H9 (cell line): ENCODE measurements around the gene LINGO1. TPM values are rescaled to one million over a fixed set of nuclear protein-coding genes. Genes with fewer than 3 reads are reported as not detected.

Experiments used
- DNase-seq: peaks from one replicate; pipeline ENCODE4 v3.0.0-alpha.2; 2017
- H2AFZ ChIP-seq: one replicate; pipeline ENCODE4 v1.6.1; 2013; ENCODE audit warnings: mild to moderate bottlenecking, low read length, control low read depth, moderate library complexity
- H2AK5ac ChIP-seq: 2 replicates; pipeline ENCODE4 v1.6.1; 2013; ENCODE audit warnings: low read length, control low read depth, mixed read lengths; ENCODE audit not compliant: insufficient read length
- H2BK120ac ChIP-seq: one replicate; pipeline ENCODE4 v1.6.1; 2013; ENCODE audit warnings: low read depth, mild to moderate bottlenecking, low read length, control low read depth, inconsistent platforms; ENCODE audit not compliant: poor library complexity, severe bottlenecking
- H2BK12ac ChIP-seq: 2 replicates; pipeline ENCODE4 v1.6.1; 2013; ENCODE audit warnings: low read length, control low read depth, mixed read lengths, low read depth; ENCODE audit not compliant: insufficient read length
- H2BK15ac ChIP-seq: 2 replicates; pipeline ENCODE4 v1.6.1; 2013; ENCODE audit warnings: low read depth, low read length, control low read depth
- H2BK20ac ChIP-seq: one replicate; pipeline ENCODE4 v1.6.1; 2013; ENCODE audit warnings: low read depth, mild to moderate bottlenecking, low read length, control low read depth, inconsistent platforms; ENCODE audit not compliant: poor library complexity, severe bottlenecking
- H2BK5ac ChIP-seq: 2 replicates; pipeline ENCODE4 v1.6.1; 2013; ENCODE audit warnings: low read length, control low read depth, mixed read lengths; ENCODE audit not compliant: insufficient read length
- H3K14ac ChIP-seq: 2 replicates; pipeline ENCODE4 v1.6.1; 2013; ENCODE audit warnings: low read length, control low read depth; ENCODE audit not compliant: insufficient read depth
- H3K18ac ChIP-seq: 2 replicates; pipeline ENCODE4 v1.6.1; 2013; ENCODE audit warnings: low read depth, mild to moderate bottlenecking, mixed read lengths, low read length, control low read depth; ENCODE audit not compliant: insufficient read length
- H3K23ac ChIP-seq: 2 replicates; pipeline ENCODE4 v1.6.1; 2013; ENCODE audit warnings: low read length, control low read depth, mixed read lengths, low read depth; ENCODE audit not compliant: insufficient read length
- H3K23me2 ChIP-seq: 2 replicates; pipeline ENCODE4 v1.6.1; 2013; ENCODE audit warnings: low read depth, mild to moderate bottlenecking, mixed read lengths, low read length, control low read depth; ENCODE audit not compliant: insufficient read length, poor library complexity, severe bottlenecking
- H3K27ac ChIP-seq: 2 replicates; pipeline ENCODE4 v1.5.1; 2013; ENCODE audit warnings: low read length, control low read depth, mixed read lengths, low read depth; ENCODE audit not compliant: insufficient read length
- H3K27me3 ChIP-seq: 2 replicates; pipeline ENCODE4 v1.6.1; 2013; ENCODE audit warnings: low read length, control low read depth, inconsistent platforms; ENCODE audit not compliant: insufficient read depth
- H3K4ac ChIP-seq: 2 replicates; pipeline ENCODE4 v1.6.1; 2013; ENCODE audit warnings: low read depth, mild to moderate bottlenecking, control low read depth, inconsistent platforms, low read length, moderate library complexity
- H3K4me1 ChIP-seq: 2 replicates; pipeline ENCODE4 v1.6.1; 2013; ENCODE audit warnings: low read length, control low read depth, inconsistent platforms; ENCODE audit not compliant: insufficient read depth
- H3K4me2 ChIP-seq: 2 replicates; pipeline ENCODE4 v1.6.1; 2013; ENCODE audit warnings: low read length, control low read depth, mixed read lengths; ENCODE audit not compliant: insufficient read length, insufficient read depth
- H3K56ac ChIP-seq: 2 replicates; pipeline ENCODE4 v1.6.1; 2013; ENCODE audit warnings: low read depth, mild to moderate bottlenecking, mixed read lengths, low read length, control low read depth; ENCODE audit not compliant: insufficient read length
- H3K79me1 ChIP-seq: 2 replicates; pipeline ENCODE4 v1.6.1; 2013; ENCODE audit warnings: low read depth, mild to moderate bottlenecking, moderate library complexity, low read length, control low read depth, inconsistent platforms; ENCODE audit not compliant: insufficient read depth, poor library complexity, severe bottlenecking
- H3K79me2 ChIP-seq: 2 replicates; pipeline ENCODE4 v1.6.1; 2013; ENCODE audit warnings: low read length, control low read depth, inconsistent platforms; ENCODE audit not compliant: insufficient read depth
- H3K9ac ChIP-seq: 2 replicates; pipeline ENCODE4 v1.6.1; 2013; ENCODE audit warnings: low read length, control low read depth, mixed read lengths; ENCODE audit not compliant: insufficient read length; ENCODE audit errors: extremely low read depth
- H3K9me3 ChIP-seq: one replicate; pipeline ENCODE4 v1.6.1; 2013; ENCODE audit warnings: low read depth, low read length, inconsistent platforms; ENCODE audit not compliant: control insufficient read depth
- H3T11ph ChIP-seq: one replicate; pipeline ENCODE4 v1.6.1; 2013; ENCODE audit warnings: mild to moderate bottlenecking, low read length, control low read depth, inconsistent platforms
- H4K20me1 ChIP-seq: one replicate; pipeline ENCODE4 v1.6.1; 2013; ENCODE audit not compliant: control insufficient read depth, insufficient read length, insufficient read depth
- H4K5ac ChIP-seq: 2 replicates; pipeline ENCODE4 v1.6.1; 2013; ENCODE audit warnings: low read depth, mild to moderate bottlenecking, mixed read lengths, low read length, control low read depth; ENCODE audit not compliant: insufficient read length
- H4K8ac ChIP-seq: replicated peaks from 2 replicates; pipeline ENCODE4 v1.6.1; 2013; ENCODE audit warnings: low read length, control low read depth, mixed read lengths, low read depth; ENCODE audit not compliant: insufficient read length
- H4K91ac ChIP-seq: 2 replicates; pipeline ENCODE4 v1.6.1; 2013; ENCODE audit warnings: low read depth, mild to moderate bottlenecking, moderate library complexity, mixed read lengths, low read length, control low read depth; ENCODE audit not compliant: insufficient read length
- H3K27ac Mint-ChIP-seq, 3 experiments: 2 replicates in 2 of 3; 3 replicates in 1 of 3; pipeline ENCODE4 v1.8.0; 2020 to 2021; ENCODE audit warnings: mixed read lengths in 3 of 3, mild to moderate bottlenecking in 1 of 3, moderate library complexity in 1 of 3
- H3K27me3 Mint-ChIP-seq: 2 replicates; pipeline ENCODE4 v1.8.0; 2021; ENCODE audit warnings: low read depth, mild to moderate bottlenecking, moderate library complexity, mixed read lengths
- H3K36me3 Mint-ChIP-seq, 3 experiments: 2 replicates in 2 of 3; 3 replicates in 1 of 3; pipeline ENCODE4 v1.8.0; 2020 to 2021; ENCODE audit warnings: low read depth in 3 of 3, mixed read lengths in 3 of 3; ENCODE audit not compliant: insufficient read depth in 1 of 3
- H3K4me1 Mint-ChIP-seq, 2 experiments: 2 replicates each; pipeline ENCODE4 v1.8.0; 2020; ENCODE audit warnings: mixed read lengths in 2 of 2
- H3K4me3 Mint-ChIP-seq, 2 experiments: 2 replicates in 1 of 2; 3 replicates in 1 of 2; pipeline ENCODE4 v1.8.0; 2020 to 2021; ENCODE audit warnings: mild to moderate bottlenecking in 2 of 2, mixed read lengths in 2 of 2, moderate library complexity in 1 of 2
- H3K9me3 Mint-ChIP-seq, 2 experiments: 2 replicates in 1 of 2; 3 replicates in 1 of 2; pipeline ENCODE4 v1.8.0; 2020; ENCODE audit warnings: mild to moderate bottlenecking in 2 of 2, mixed read lengths in 2 of 2, moderate library complexity in 1 of 2
- WGBS: extraction: QIAGEN DNeasy Blood & Tissue Kit; methylation state at CpG from one replicate; pipeline ENCODE4 v1.1.7; 2013; ENCODE audit warnings: missing lambda C conversion rate, low lambda C conversion rate, mixed read lengths; ENCODE audit not compliant: insufficient read length; ENCODE audit errors: extremely low coverage; 5-methylcytosine and 5-hydroxymethylcytosine counted together
- total RNA-seq: library from RNA; stranded (reverse); gene quantifications from 2 replicates; pipeline ENCODE4 v1.2.1, GENCODE V29; 2021
- TF ChIP-seq, protein P1 (sequence below): fragments of 200-600 bp; sonication (generic); conservative IDR thresholded peaks from 3 replicates; pipeline ENCODE4 v1.8.0; 2021; ENCODE audit warnings: antibody characterized with exemption, mild to moderate bottlenecking

LINGO1 gene
- total RNA-seq, 1 experiment from 2014 or later: 41.6 TPM

DNA sequence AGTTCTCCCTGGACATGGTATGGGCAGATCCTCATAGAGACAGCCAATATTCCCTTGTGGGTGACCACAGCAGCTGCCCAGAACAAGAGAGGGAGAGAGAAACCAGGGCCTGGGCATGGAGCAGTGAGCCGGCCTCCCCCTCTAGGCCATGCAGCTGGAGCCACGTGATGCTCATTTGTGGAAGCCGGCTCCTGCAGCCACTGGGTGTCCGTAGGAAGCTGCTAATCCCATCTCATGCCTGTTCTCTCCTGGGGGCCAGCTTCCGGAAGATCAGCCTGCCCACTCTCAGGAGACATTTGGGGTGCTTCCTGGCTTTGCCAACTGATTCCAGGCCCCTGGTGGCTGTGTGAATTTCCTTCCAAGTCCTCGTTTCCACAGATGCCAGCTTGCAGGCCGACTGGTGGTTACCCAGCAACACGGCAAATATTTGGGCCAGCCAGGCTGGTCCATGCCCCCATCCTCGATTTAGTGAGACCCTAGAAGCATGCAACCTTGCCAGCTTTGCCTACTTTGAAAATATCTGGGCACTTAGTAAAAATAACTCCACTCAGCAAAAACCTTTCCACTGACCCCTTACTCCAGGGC, 55.3 kb downstream of the LINGO1 start:
- no peak overlapping the region for H3K4me3 Mint-ChIP-seq
- Histone ChIP-seq H2BK20ac (no peak overlapping the region), H3K56ac (no peak overlapping the region), H3K23ac (no peak overlapping the region), H2BK120ac (no peak overlapping the region), H4K91ac (no peak overlapping the region), H3K9ac (no peak overlapping the region), H4K20me1 (no peaks in the 10 kb centered on the region), H3K79me1 (no peaks in the 10 kb centered on the region), H3T11ph (no peak overlapping the region), H4K5ac (no peak overlapping the region), H2AK5ac (no peak overlapping the region), H3K79me2 (no peaks in the 10 kb centered on the region), H2BK5ac (no peak overlapping the region), H2BK15ac (no peak overlapping the region), H3K27ac (no peak overlapping the region), H3K4me1 (no peaks in the 10 kb centered on the region), H3K4me2 (no peak overlapping the region), H2BK12ac (no peak overlapping the region), H3K4ac (no peak overlapping the region), H3K23me2 (no peaks in the 10 kb centered on the region), H3K27me3 (no peaks in the 10 kb centered on the region), H4K8ac (no peak overlapping the region), H3K18ac (peak overlapping the region; percentile 25), H3K9me3 (no peaks in the 10 kb centered on the region), H2AFZ (no peak overlapping the region), H3K14ac (no peak overlapping the region; the same call in 1 of the 2 replicates)
- peaks cover 6% of the 10 kb centered on the region for H3K27me3 Mint-ChIP-seq
- TF ChIP-seq, protein P1, sequence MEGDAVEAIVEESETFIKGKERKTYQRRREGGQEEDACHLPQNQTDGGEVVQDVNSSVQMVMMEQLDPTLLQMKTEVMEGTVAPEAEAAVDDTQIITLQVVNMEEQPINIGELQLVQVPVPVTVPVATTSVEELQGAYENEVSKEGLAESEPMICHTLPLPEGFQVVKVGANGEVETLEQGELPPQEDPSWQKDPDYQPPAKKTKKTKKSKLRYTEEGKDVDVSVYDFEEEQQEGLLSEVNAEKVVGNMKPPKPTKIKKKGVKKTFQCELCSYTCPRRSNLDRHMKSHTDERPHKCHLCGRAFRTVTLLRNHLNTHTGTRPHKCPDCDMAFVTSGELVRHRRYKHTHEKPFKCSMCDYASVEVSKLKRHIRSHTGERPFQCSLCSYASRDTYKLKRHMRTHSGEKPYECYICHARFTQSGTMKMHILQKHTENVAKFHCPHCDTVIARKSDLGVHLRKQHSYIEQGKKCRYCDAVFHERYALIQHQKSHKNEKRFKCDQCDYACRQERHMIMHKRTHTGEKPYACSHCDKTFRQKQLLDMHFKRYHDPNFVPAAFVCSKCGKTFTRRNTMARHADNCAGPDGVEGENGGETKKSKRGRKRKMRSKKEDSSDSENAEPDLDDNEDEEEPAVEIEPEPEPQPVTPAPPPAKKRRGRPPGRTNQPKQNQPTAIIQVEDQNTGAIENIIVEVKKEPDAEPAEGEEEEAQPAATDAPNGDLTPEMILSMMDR: no peak
- no peak overlapping the region; a peak in 1 of 7 replicates for H3K27ac Mint-ChIP-seq
- WGBS: no CpG with 5 or more reads among the region's 9 CpGs
- no peaks in the 10 kb centered on the region for H3K36me3 Mint-ChIP-seq
- H3K4me1 Mint-ChIP-seq: peaks cover 3 to 20% of the 10 kb centered on the region in 2 experiments; a peak in 3 of 4 replicates
- H3K9me3 Mint-ChIP-seq: no peaks in the 10 kb centered on the region
- DNase-seq: no peak
